Superior temporal gyrus (tissue), 1 donor: ENCODE data around the gene OR10J5.
"Not testable (repeated sequence)": the region's sequence is repeated elsewhere in the genome, so short reads cannot be mapped to it uniquely, and the experiment has no call there.

Experiments
- DNase-seq: peaks from one replicate; pipeline ENCODE4 v3.0.0-alpha.2; 2016; ENCODE audit errors: extremely low spot score

Gene OR10J5

GRCh38 chr1:159535907-159536306 is at the start of gene OR10J5:
Gene OR10J5 (minus strand): TSS chr1:159536007. CDS start chr1:159536007, 0 bp downstream.
- DNase-seq: no peak

- DNase-seq: no peak
Measured at GRCh38 chr1:159584536-159584935, 48.7 kb upstream of the OR10J5 start.

- DNase-seq: no peak
Measured at GRCh38 chr1:159581422-159581821, 45.6 kb upstream of the OR10J5 start.

GRCh38 chr1:159580340-159580739 is 44.5 kb upstream of the OR10J5 start:
- DNase-seq: no peak

GRCh38 chr1:159577446-159577845 is 41.6 kb upstream of the OR10J5 start:
- DNase-seq: no peak

- no peak for DNase-seq
Measured at GRCh38 chr1:159562680-159563079, 26.9 kb upstream of the OR10J5 start.

- DNase-seq: no peak
Measured at GRCh38 chr1:159561497-159561896, 25.7 kb upstream of the OR10J5 start.

GRCh38 chr1:159560599-159560998 is 24.8 kb upstream of the OR10J5 start:
- DNase-seq: no peak

- DNase-seq: no peak
Measured at GRCh38 chr1:159556931-159557369, 21.1 kb upstream of the OR10J5 start.

GRCh38 chr1:159554696-159555095 is 18.9 kb upstream of the OR10J5 start:
- no peak for DNase-seq

GRCh38 chr1:159554261-159554660 is 18.5 kb upstream of the OR10J5 start:
- DNase-seq: no peak

GRCh38 chr1:159548126-159548525 is 12.3 kb upstream of the OR10J5 start:
- DNase-seq: no peak

GRCh38 chr1:159532922-159533321 is 2.9 kb downstream of the OR10J5 start:
- DNase-seq: no peak

- not testable (repeated sequence) for DNase-seq
Measured at GRCh38 chr1:159524792-159525191, 11.0 kb downstream of the OR10J5 start.

GRCh38 chr1:159510229-159510541 is 25.6 kb downstream of the OR10J5 start:
- DNase-seq: no peak

- no peak for DNase-seq
Measured at GRCh38 chr1:159509440-159510228, 26.2 kb downstream of the OR10J5 start.

- no peak for DNase-seq
Measured at GRCh38 chr1:159508951-159509350, 26.9 kb downstream of the OR10J5 start.

- DNase-seq: no peak
Measured at GRCh38 chr1:159505676-159506075, 30.1 kb downstream of the OR10J5 start.

GRCh38 chr1:159501082-159501481 is 34.7 kb downstream of the OR10J5 start:
- DNase-seq: no peak

GRCh38 chr1:159494513-159495210 is 41.1 kb downstream of the OR10J5 start:
- not testable (repeated sequence) for DNase-seq

GRCh38 chr1:159493354-159493753 is 42.5 kb downstream of the OR10J5 start:
- no peak for DNase-seq

- DNase-seq: no peak
Measured at GRCh38 chr1:159492575-159493323, 43.1 kb downstream of the OR10J5 start.
